ENCODE data around the gene CACNA1C. TPM values are rescaled to one million over a fixed set of nuclear protein-coding genes. Genes with fewer than 3 reads are reported as not detected.

The CACNA1C gene
- total RNA-seq, 2 experiments from 2014 or later, result 0.69 to 1.4 TPM

GRCh38 chr12:2243275-2243674, 190.5 kb downstream of the CACNA1C start:
- no TSS peak for BruUV-seq (replicated peaks)
- CTCF ChIA-PET (ENCODE audit: unreplicated experiment), result interaction anchor here (0.5 to 0.7 kb wide), 2 partner anchors 16 to 17 kb away, joined by 3 read pairs; no protein-coding TSS in a partner anchor
- Histone ChIP-seq H2AFZ (ENCODE audit: low read length) (no peak overlapping the region), H3K36me3 (ENCODE audit: insufficient read depth, low read length) (no peaks in the 10 kb centered on the region), H3K4me2 (ENCODE audit: low read length) (no peak overlapping the region), H3K27ac (ENCODE audit: low read depth, low read length, poor library complexity, severe bottlenecking) (no peak overlapping the region), H4K20me1 (ENCODE audit: insufficient read depth, low read length) (no peaks in the 10 kb centered on the region), H3K4me1 (ENCODE audit: insufficient read depth, low read length, poor library complexity, severe bottlenecking) (peaks cover 65% of the 10 kb centered on the region), H3K9me3 (ENCODE audit: low read length) (no peaks in the 10 kb centered on the region), H3K4me3 (ENCODE audit: low read depth, low read length, poor library complexity, severe bottlenecking) (no peak overlapping the region), H3K79me2 (ENCODE audit: insufficient read depth, low read depth, low read length) (no peaks in the 10 kb centered on the region), H3K9me2 (ENCODE audit: insufficient read depth, low read length) (no peaks in the 10 kb centered on the region)
- intact Hi-C loops (cut with micrococcal nuclease; ENCODE audit: unreplicated experiment), result no loop called here
- no peak for DNase-seq (ENCODE audit: low spot score)
- POLR2A ChIA-PET, result interaction anchor here (0.6 kb wide), 1 partner anchor 152 kb away, joined by 5 read pairs; no protein-coding TSS in a partner anchor
- TF ChIP-seq, protein P1, sequence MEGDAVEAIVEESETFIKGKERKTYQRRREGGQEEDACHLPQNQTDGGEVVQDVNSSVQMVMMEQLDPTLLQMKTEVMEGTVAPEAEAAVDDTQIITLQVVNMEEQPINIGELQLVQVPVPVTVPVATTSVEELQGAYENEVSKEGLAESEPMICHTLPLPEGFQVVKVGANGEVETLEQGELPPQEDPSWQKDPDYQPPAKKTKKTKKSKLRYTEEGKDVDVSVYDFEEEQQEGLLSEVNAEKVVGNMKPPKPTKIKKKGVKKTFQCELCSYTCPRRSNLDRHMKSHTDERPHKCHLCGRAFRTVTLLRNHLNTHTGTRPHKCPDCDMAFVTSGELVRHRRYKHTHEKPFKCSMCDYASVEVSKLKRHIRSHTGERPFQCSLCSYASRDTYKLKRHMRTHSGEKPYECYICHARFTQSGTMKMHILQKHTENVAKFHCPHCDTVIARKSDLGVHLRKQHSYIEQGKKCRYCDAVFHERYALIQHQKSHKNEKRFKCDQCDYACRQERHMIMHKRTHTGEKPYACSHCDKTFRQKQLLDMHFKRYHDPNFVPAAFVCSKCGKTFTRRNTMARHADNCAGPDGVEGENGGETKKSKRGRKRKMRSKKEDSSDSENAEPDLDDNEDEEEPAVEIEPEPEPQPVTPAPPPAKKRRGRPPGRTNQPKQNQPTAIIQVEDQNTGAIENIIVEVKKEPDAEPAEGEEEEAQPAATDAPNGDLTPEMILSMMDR (conservative IDR thresholded peaks at IDR 0.05; ENCODE audit: low read length), result no peak
- no peak for TF ChIP-seq EZH2phosphoT487 (IDR thresholded peaks at IDR 0.05; ENCODE audit: borderline replicate concordance, low read depth, low read length)

GRCh38 chr12:2244013-2244861, 191.4 kb downstream of the CACNA1C start:
- Histone ChIP-seq H4K20me1 (ENCODE audit: insufficient read depth, low read length) (no peaks in the 10 kb centered on the region), H3K4me1 (ENCODE audit: insufficient read depth, low read length, poor library complexity, severe bottlenecking) (peaks cover 74% of the 10 kb centered on the region), H3K4me3 (ENCODE audit: low read depth, low read length, poor library complexity, severe bottlenecking) (no peak overlapping the region), H3K79me2 (ENCODE audit: insufficient read depth, low read depth, low read length) (no peaks in the 10 kb centered on the region), H3K9me3 (ENCODE audit: low read length) (no peaks in the 10 kb centered on the region), H2AFZ (ENCODE audit: low read length) (peak overlapping the region; percentile 83; the same call in 1 of the 2 replicates), H3K9me2 (ENCODE audit: insufficient read depth, low read length) (no peaks in the 10 kb centered on the region), H3K27ac (ENCODE audit: low read depth, low read length, poor library complexity, severe bottlenecking) (no peak overlapping the region), H3K4me2 (ENCODE audit: low read length) (peak overlapping the region; percentile 71), H3K36me3 (ENCODE audit: insufficient read depth, low read length) (no peaks in the 10 kb centered on the region)
- ChIA-PET CTCF (ENCODE audit: unreplicated experiment) (no interaction called here), POLR2A (no interaction called here)
- no TSS peak for BruUV-seq (replicated peaks)
- no peak for TF ChIP-seq EZH2phosphoT487 (IDR thresholded peaks at IDR 0.05; ENCODE audit: borderline replicate concordance, low read depth, low read length)
- TF ChIP-seq, protein P1 (conservative IDR thresholded peaks at IDR 0.05; ENCODE audit: low read length), result no peak
- intact Hi-C loops (cut with micrococcal nuclease; ENCODE audit: unreplicated experiment), result no loop called here
- no peak for DNase-seq (ENCODE audit: low spot score)

- Histone ChIP-seq H2AFZ (ENCODE audit: low read length) (peak overlapping the region; percentile 83), H3K36me3 (ENCODE audit: insufficient read depth, low read length) (no peaks in the 10 kb centered on the region), H3K9me3 (ENCODE audit: low read length) (no peaks in the 10 kb centered on the region), H3K4me3 (ENCODE audit: low read depth, low read length, poor library complexity, severe bottlenecking) (no peak overlapping the region), H3K9me2 (ENCODE audit: insufficient read depth, low read length) (no peaks in the 10 kb centered on the region), H3K79me2 (ENCODE audit: insufficient read depth, low read depth, low read length) (no peaks in the 10 kb centered on the region), H3K4me2 (ENCODE audit: low read length) (peak overlapping the region; percentile 71), H3K27ac (ENCODE audit: low read depth, low read length, poor library complexity, severe bottlenecking) (peak overlapping the region; percentile 99), H3K4me1 (ENCODE audit: insufficient read depth, low read length, poor library complexity, severe bottlenecking) (peaks cover 88% of the 10 kb centered on the region), H4K20me1 (ENCODE audit: insufficient read depth, low read length) (no peaks in the 10 kb centered on the region)
- TF ChIP-seq, protein P1 (conservative IDR thresholded peaks at IDR 0.05; ENCODE audit: low read length), result no peak
- no peak for TF ChIP-seq EZH2phosphoT487 (IDR thresholded peaks at IDR 0.05; ENCODE audit: borderline replicate concordance, low read depth, low read length)
- CTCF ChIA-PET (ENCODE audit: unreplicated experiment), result no interaction called here
- DNase-seq (ENCODE audit: low spot score), result no peak
- POLR2A ChIA-PET, result interaction anchor here (1.1 to 2.8 kb wide), 3 partner anchors 10 to 13 kb away, joined by 4 to 7 read pairs (median 6); no protein-coding TSS in a partner anchor
- no TSS peak for BruUV-seq (replicated peaks)
- intact Hi-C loops (cut with micrococcal nuclease; ENCODE audit: unreplicated experiment), result no loop called here
Observed at GRCh38 chr12:2246358-2246757, 193.6 kb downstream of the CACNA1C start.
